Pancreas (tissue), 10 donors: ENCODE results near the gene APP. TPM values are rescaled to one million over a fixed set of nuclear protein-coding genes. Genes with fewer than 3 reads are reported as not detected.
"Not testable (repeated sequence)": the region's sequence is repeated elsewhere in the genome, so short reads cannot be mapped to it uniquely, and the experiment has no call there.

Source experiments
- ATAC-seq, 4 donors: fragments of 200-7000 bp; cut with Tn5 transposase; one replicate each; pipeline versions ENCODE4 v1.8.0 to v1.9.1; 2020; ENCODE audit warnings: mild to moderate bottlenecking in 4 of 4, moderate library complexity in 4 of 4
- DNase-seq, 6 donors: peaks; one replicate each; pipeline ENCODE4 v3.0.0-alpha.2; 2020
- FAIRE-seq: peaks from 2 replicates; lab custom pipeline; 2012; peaks lifted over from hg19 to GRCh38; lab: Jason Lieb, UNC
- H3K27ac ChIP-seq, 4 donors: fragments of 200-600 bp; sonication (generic); 1 replicate in 3 of 4; 2 replicates in 1 of 4; pipeline versions ENCODE4 v1.5.0 to v1.8.0; 2020
- H3K27me3 ChIP-seq, 4 donors: fragments of 200-600 bp; one replicate each; pipeline ENCODE4 v1.8.0; 2021
- H3K36me3 ChIP-seq, 3 donors: fragments of 200-600 bp; sonication (generic) in 1 of 3; one replicate each; pipeline versions ENCODE4 v1.5.0 to v1.8.0; 2020 to 2021
- H3K4me1 ChIP-seq, 3 donors: fragments of 200-600 bp; one replicate each; pipeline ENCODE4 v1.8.0; 2021
- H3K4me3 ChIP-seq, 4 donors: fragments of 200-600 bp; sonication (generic) in 2 of 4; one replicate each; pipeline versions ENCODE4 v1.5.0 to v1.8.0; 2020 to 2021
- H3K9me3 ChIP-seq, 4 donors: fragments of 200-600 bp; one replicate each; pipeline ENCODE4 v1.8.0; 2021
- WGBS, 2 donors: extraction: QIAGEN DNeasy Blood & Tissue Kit; methylation state at CpG; one replicate each; pipeline ENCODE4 v1.1.7; 2013; 5-methylcytosine and 5-hydroxymethylcytosine counted together
- intact Hi-C, 3 donors: fragments of 100-400 bp; cut with DNase I; formaldehyde crosslinking; loops; one replicate each; pipeline versions ENCODE4 v1.11.1 to v1.14.2; 2022
- polyA plus RNA-seq, 2 donors: library from polyadenylated mRNA; stranded (reverse); fragments of 200-250 nt; gene quantifications; one replicate each; pipeline ENCODE4 v1.2.3, GENCODE V29; 2013
- total RNA-seq, 6 donors: library from RNA; stranded (reverse); fragmentation: NEBNext Ultra II Directional in 4 of 6; extraction: Animal tissue kit (Norgen Biotek cat#: 25700) in 4 of 6; gene quantifications; one replicate each; pipeline versions ENCODE4 v1.2.1 to v1.2.4, GENCODE V29; 2021 to 2023
- TF ChIP-seq, protein P1 (sequence below), 4 donors: fragments of 200-600 bp; sonication (generic) in 3 of 4; IDR thresholded peaks; one replicate each; pipeline versions ENCODE4 v1.5.0 to v1.8.0; 2021; ENCODE audit warnings: antibody characterized with exemption in 4 of 4
- donor health status: healthy with polysubstance abuse.
- donor health status: DM: no; HTN: no; CAD: no; lungs with moderate emphysema.
- donor health status: DM: no; HTN: no; CAD: no.
- donor health status: control.
- donor health status: control.
- donor health status: Bipolar disorder and iron deficiency.
- donor health status: DM: yes; HTN: yes; CAD: no.
- donor health status: DM: no; HTN: no; CAD: no.
- donor health status: DM: no; HTN: no; CAD: no.
- donor health status: DM: yes; HTN: yes; CAD: no.

APP gene
- total and polyA plus RNA-seq, 8 donors, result 50.7 to 372 (median 165) TPM

- FAIRE-seq, result no peak
- 89 to 94% methylated on average over 4 of the region's 4 CpGs for WGBS, 2 donors
These were observed 150.5 kb downstream of the APP start for GRCh38 chr21:26020081-26020480.

GRCh38 chr21:26019236-26019635 is 151.3 kb downstream of the APP start:
- peaks cover 0 to 6% (median 0%) of the 10 kb centered on the region in 3 donors for H3K4me1 ChIP-seq
- H3K4me3 ChIP-seq, result no peak overlapping the region
- ATAC-seq (peak in 2 of 4 donors; percentile 38 to 44), FAIRE-seq (no peak), DNase-seq (no peak)
- no peaks in the 10 kb centered on the region for H3K36me3 ChIP-seq
- intact Hi-C loops, result no loop called here
- TF ChIP-seq, protein P1, sequence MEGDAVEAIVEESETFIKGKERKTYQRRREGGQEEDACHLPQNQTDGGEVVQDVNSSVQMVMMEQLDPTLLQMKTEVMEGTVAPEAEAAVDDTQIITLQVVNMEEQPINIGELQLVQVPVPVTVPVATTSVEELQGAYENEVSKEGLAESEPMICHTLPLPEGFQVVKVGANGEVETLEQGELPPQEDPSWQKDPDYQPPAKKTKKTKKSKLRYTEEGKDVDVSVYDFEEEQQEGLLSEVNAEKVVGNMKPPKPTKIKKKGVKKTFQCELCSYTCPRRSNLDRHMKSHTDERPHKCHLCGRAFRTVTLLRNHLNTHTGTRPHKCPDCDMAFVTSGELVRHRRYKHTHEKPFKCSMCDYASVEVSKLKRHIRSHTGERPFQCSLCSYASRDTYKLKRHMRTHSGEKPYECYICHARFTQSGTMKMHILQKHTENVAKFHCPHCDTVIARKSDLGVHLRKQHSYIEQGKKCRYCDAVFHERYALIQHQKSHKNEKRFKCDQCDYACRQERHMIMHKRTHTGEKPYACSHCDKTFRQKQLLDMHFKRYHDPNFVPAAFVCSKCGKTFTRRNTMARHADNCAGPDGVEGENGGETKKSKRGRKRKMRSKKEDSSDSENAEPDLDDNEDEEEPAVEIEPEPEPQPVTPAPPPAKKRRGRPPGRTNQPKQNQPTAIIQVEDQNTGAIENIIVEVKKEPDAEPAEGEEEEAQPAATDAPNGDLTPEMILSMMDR (IDR thresholded peaks at IDR 0.05), result no peak
- no peaks in the 10 kb centered on the region for H3K27me3 ChIP-seq
- WGBS, 2 donors, result 82 to 89% methylated on average over 1 of the region's 1 CpG
- H3K27ac ChIP-seq, result no peak overlapping the region
- no peaks in the 10 kb centered on the region for H3K9me3 ChIP-seq

More at GRCh38 chr21:26020081-26020480, 150.5 kb downstream of the APP start:
- DNase-seq, result no peak
- Histone ChIP-seq H3K9me3 (no peaks in the 10 kb centered on the region), H3K27ac (no peak overlapping the region), H3K36me3 (no peaks in the 10 kb centered on the region), H3K4me1 (peaks cover 0 to 5% (median 0%) of the 10 kb centered on the region in 3 donors), H3K4me3 (no peak overlapping the region), H3K27me3 (no peaks in the 10 kb centered on the region)
- no peak for ATAC-seq
- intact Hi-C loops, result no loop called here
- TF ChIP-seq, protein P1 (IDR thresholded peaks at IDR 0.05), result no peak

DNA sequence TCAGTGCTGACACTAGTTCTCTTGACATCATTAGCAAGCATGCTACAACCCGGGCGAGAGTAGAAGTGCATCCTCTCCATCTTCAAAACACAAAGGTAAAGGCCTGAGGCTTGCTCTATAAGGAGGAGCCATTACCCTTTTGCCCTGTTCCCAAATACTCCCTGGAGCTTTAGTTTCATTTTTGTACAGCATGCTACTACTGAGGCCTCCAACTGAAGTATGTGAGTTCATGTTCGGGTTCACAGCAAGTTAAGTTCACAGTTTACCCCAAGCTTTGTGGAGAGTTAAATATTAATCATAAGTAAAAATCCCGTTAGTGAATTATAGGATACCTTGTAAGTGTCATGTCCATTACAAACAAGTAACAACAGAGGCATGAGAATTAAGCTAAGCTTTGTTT is 156.6 kb downstream of the APP start:
- Histone ChIP-seq H3K27ac (no peak overlapping the region), H3K4me1 (peaks cover 0 to 6% (median 3%) of the 10 kb centered on the region in 3 donors), H3K4me3 (no peak overlapping the region), H3K27me3 (no peaks in the 10 kb centered on the region), H3K9me3 (no peaks in the 10 kb centered on the region), H3K36me3 (no peaks in the 10 kb centered on the region)
- TF ChIP-seq, protein P1 (IDR thresholded peaks at IDR 0.05), result no peak
- intact Hi-C loops, result no loop called here
- FAIRE-seq, result no peak
- no peak for ATAC-seq
- 63 to 69% methylated on average over 4 of the region's 4 CpGs for WGBS, 2 donors
- no peak for DNase-seq

DNA sequence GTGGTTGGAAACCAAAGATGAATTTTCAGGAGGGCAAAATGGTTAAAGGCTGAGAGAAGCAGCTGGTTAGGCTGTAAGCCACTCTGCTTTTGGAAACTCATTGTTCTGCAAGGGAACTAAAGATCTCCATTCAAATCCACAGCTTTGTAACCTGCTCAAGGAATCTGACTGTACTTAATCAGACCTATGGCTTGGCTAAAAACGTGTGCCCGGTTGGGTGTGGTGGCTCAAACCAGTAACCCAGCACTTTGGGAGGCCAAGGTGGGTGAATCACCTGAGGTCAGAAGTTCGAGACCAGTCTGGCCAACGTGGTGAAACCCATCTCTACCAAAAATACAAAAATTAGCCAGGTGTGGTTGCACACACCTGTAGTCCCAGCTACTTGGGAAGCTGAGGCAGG is 158.1 kb downstream of the APP start:
- peaks cover 3 to 11% (median 5%) of the 10 kb centered on the region in 3 donors for H3K4me1 ChIP-seq
- H3K9me3 ChIP-seq, DNase-seq, FAIRE-seq, H3K4me3 ChIP-seq, H3K36me3 ChIP-seq, H3K27me3 ChIP-seq, H3K27ac ChIP-seq, intact Hi-C loops, ATAC-seq: not testable (repeated sequence)
- WGBS, 2 donors, result 93 to 95% methylated on average over 4 of the region's 4 CpGs

- no peak overlapping the region for H3K27ac ChIP-seq
- FAIRE-seq (no peak), ATAC-seq (no peak), DNase-seq (no peak)
- H3K4me1 ChIP-seq, result peaks cover 3 to 11% (median 5%) of the 10 kb centered on the region in 3 donors
- no peak overlapping the region for H3K4me3 ChIP-seq
- H3K36me3 ChIP-seq, result no peaks in the 10 kb centered on the region
- H3K9me3 ChIP-seq, result no peaks in the 10 kb centered on the region
- WGBS, 2 donors, result 93 to 95% methylated on average over 6 of the region's 6 CpGs
- intact Hi-C loops, result no loop called here
- no peaks in the 10 kb centered on the region for H3K27me3 ChIP-seq
- TF ChIP-seq, protein P1 (IDR thresholded peaks at IDR 0.05), result no peak
These were observed 159.2 kb downstream of the APP start for GRCh38 chr21:26011292-26011940.
